Naive thymus-derived CD4-positive, alpha-beta T cell (primary cell): ENCODE data around the gene MRPL18. TPM values are rescaled to one million over a fixed set of nuclear protein-coding genes. Genes with fewer than 3 reads are reported as not detected.
"Not testable (repeated sequence)": the region's sequence is repeated elsewhere in the genome, so short reads cannot be mapped to it uniquely, and the experiment has no call there.

Source experiments
- ATAC-seq: fragments of 150-1000 bp; cut with Tn5 transposase; 2 replicates; pipeline ENCODE4 v1.10.0; 2021; ENCODE audit warnings: mild to moderate bottlenecking, moderate library complexity
- CTCF ChIA-PET: fragments of 350-600 bp; sonication (Branson Sonifier 250); formaldehyde crosslinking; loops from one replicate; lab custom pipeline; 2021; ENCODE audit warnings: antibody characterized with exemption; lab: Charles Lee
- POLR2A ChIA-PET: fragments of 350-600 bp; sonication (Branson Sonifier 250); formaldehyde crosslinking; loops from one replicate; lab custom pipeline; 2021; ENCODE audit warnings: antibody characterized with exemption, inconsistent platforms; lab: Charles Lee
- DNase-seq, 9 donors: peaks; one replicate each; pipeline versions ENCODE4 v3.0.0 to v3.0.0-alpha.2; 2020 to 2022; ENCODE audit warnings: mixed read lengths in 1 of 9
- H3K27ac ChIP-seq: one replicate; pipeline ENCODE4 v1.7.0; 2013; ENCODE audit warnings: mild to moderate bottlenecking, low read depth, low read length, moderate library complexity
- H3K27me3 ChIP-seq, 2 donors: one replicate each; pipeline ENCODE4 v1.7.0; 2013; ENCODE audit warnings: low read length in 2 of 2, mild to moderate bottlenecking in 2 of 2, moderate library complexity in 2 of 2; ENCODE audit not compliant: control insufficient read depth in 2 of 2, insufficient read depth in 2 of 2
- H3K36me3 ChIP-seq, 3 experiments: 1 replicate in 2 of 3; 2 replicates in 1 of 3; pipeline ENCODE4 v1.7.0; 2013; ENCODE audit warnings: low read length in 3 of 3, mild to moderate bottlenecking in 3 of 3, moderate library complexity in 1 of 3; ENCODE audit not compliant: insufficient read depth in 3 of 3, control insufficient read depth in 2 of 3
- H3K4me1 ChIP-seq, 2 donors: one replicate each; pipeline ENCODE4 v1.7.0; 2013; ENCODE audit warnings: low read length in 2 of 2, mild to moderate bottlenecking in 2 of 2, moderate library complexity in 1 of 2; ENCODE audit not compliant: control insufficient read depth in 2 of 2, insufficient read depth in 2 of 2
- H3K4me3 ChIP-seq: 2 replicates; pipeline ENCODE4 v1.7.0; 2013; ENCODE audit warnings: mild to moderate bottlenecking, low read length
- H3K9me3 ChIP-seq, 3 experiments: 1 replicate in 2 of 3; 2 replicates in 1 of 3; pipeline ENCODE4 v1.7.0; 2013; ENCODE audit warnings: low read length in 3 of 3; ENCODE audit not compliant: control insufficient read depth in 2 of 3
- H3K27ac Mint-ChIP-seq, 9 donors: one replicate each; pipeline ENCODE4 v1.8.0; 2020 to 2022; ENCODE audit warnings: mixed read lengths in 9 of 9, mild to moderate bottlenecking in 8 of 9, moderate library complexity in 5 of 9, inconsistent platforms in 2 of 9
- H3K27me3 Mint-ChIP-seq, 5 donors: one replicate each; pipeline ENCODE4 v1.8.0; 2021 to 2022; ENCODE audit warnings: mixed read lengths in 5 of 5, mild to moderate bottlenecking in 1 of 5
- H3K36me3 Mint-ChIP-seq, 5 donors: one replicate each; pipeline ENCODE4 v1.8.0; 2020 to 2022; ENCODE audit warnings: mixed read lengths in 5 of 5, mild to moderate bottlenecking in 3 of 5, inconsistent platforms in 1 of 5
- H3K4me1 Mint-ChIP-seq, 7 donors: one replicate each; pipeline ENCODE4 v1.8.0; 2020 to 2022; ENCODE audit warnings: mixed read lengths in 7 of 7, mild to moderate bottlenecking in 3 of 7, inconsistent platforms in 1 of 7
- H3K4me3 Mint-ChIP-seq, 10 donors: one replicate each; pipeline ENCODE4 v1.8.0; 2020 to 2022; ENCODE audit warnings: mild to moderate bottlenecking in 10 of 10, mixed read lengths in 10 of 10, moderate library complexity in 6 of 10, inconsistent platforms in 2 of 10
- H3K9me3 Mint-ChIP-seq, 11 donors: one replicate each; pipeline ENCODE4 v1.8.0; 2020 to 2022; ENCODE audit warnings: mixed read lengths in 11 of 11, mild to moderate bottlenecking in 4 of 11, inconsistent platforms in 1 of 11, moderate library complexity in 1 of 11
- intact Hi-C, 2 donors: fragments of 100-400 bp; cut with micrococcal nuclease; formaldehyde crosslinking; loops; one replicate each; pipeline ENCODE4 v1.15.1; 2023
- polyA plus RNA-seq, 2 donors: library from polyadenylated mRNA; unstranded; fragments of 300-500 nt; fragmentation: Illumina TruSeq; gene quantifications; one replicate each; pipeline ENCODE4 v1.2.3, GENCODE V29; 2021
- total RNA-seq, 6 experiments: library from RNA in 5 of 6; stranded (reverse) in 5 of 6; gene quantifications; 1 replicate in 5 of 6; 2 replicates in 1 of 6; pipeline ENCODE4 v1.2.3 and lab custom pipeline; 2021 to 2026

The MRPL18 gene
- total and polyA plus RNA-seq, 7 experiments from 2014 or later: 18.8 to 122 (median 39.8) TPM

- DNase-seq (peak in 1 of 9 donors; percentile 6), ATAC-seq (no peak)
- ChIA-PET POLR2A (interaction anchor here (0.6 to 6.1 kb wide), 8 partner anchors 15 to 1731 kb away, joined by 3 to 101 read pairs (median 8); partner anchors contain the start of genes ACAT2, SOD2 and WTAP), CTCF (interaction anchor here (0.7 to 0.9 kb wide), 2 partner anchors 14 to 154 kb away, joined by 3 to 4 read pairs; no protein-coding TSS in a partner anchor)
- Mint-ChIP-seq H3K27ac (peak overlapping the region; percentile 61 to 99 (median 86)), H3K27me3 (peaks cover 0 to 3% (median 0%) of the 10 kb centered on the region in 5 donors), H3K9me3 (no peaks in the 10 kb centered on the region), H3K4me3 (peak overlapping the region; percentile 87 to 100 (median 98)), H3K36me3 (peaks cover 4 to 41% (median 29%) of the 10 kb centered on the region in 5 donors), H3K4me1 (peaks cover 40 to 79% (median 68%) of the 10 kb centered on the region in 7 donors)
- peaks cover 5 to 37% (median 18%) of the 10 kb centered on the region in 3 experiments for H3K36me3 ChIP-seq
- H3K27me3 ChIP-seq: no peaks in the 10 kb centered on the region
- peak overlapping the region; percentile 94 for H3K27ac ChIP-seq
- peak overlapping the region; percentile 98 for H3K4me3 ChIP-seq
- no peaks in the 10 kb centered on the region for H3K9me3 ChIP-seq
- H3K4me1 ChIP-seq: peaks cover 15 to 27% of the 10 kb centered on the region in 2 donors
- intact Hi-C loops: loop anchor here in 1 of 2 donors (2.0 to 5.0 kb wide), 2 partner anchors 229 to 674 kb away; no protein-coding TSS in a partner anchor
Observed at GRCh38 chr6:159788276-159788675, 2.0 kb upstream of the MRPL18 start.

DNA sequence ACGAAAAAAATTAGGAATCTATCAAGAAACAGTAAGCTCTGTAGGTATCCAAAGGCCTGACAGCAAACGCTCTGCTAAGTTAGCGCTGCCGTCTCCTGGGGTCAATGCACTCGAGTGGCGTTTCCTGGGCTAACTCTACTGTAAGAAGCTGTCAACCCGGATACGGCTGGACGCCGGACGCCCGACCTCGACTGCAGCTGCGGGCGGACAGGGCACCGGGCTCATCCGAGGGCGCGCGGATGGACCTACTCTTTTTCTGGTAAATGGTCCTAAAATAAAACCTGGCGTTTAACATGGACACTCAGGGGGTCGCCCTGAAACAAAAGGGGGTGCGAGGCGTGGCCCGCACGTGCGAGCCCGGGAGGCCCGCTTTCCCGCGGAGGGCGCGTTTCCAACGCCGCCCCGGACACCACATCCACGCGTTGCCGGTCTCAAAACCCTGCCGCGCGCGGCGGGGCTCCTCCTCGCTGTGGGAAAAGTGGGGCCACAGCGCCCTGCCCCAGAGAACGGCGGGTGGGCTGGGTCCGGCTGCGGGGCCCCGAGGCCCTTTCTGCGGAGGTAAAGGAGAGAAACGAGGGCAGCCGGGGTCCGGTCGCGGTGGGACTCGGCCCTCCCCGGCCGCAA, 1.4 kb upstream of the MRPL18 start:
- intact Hi-C loops: loop anchor here (1.0 to 5.0 kb wide), 10 partner anchors 27 to 731 kb away; partner anchors contain the start of genes ACAT2 (in 2 of the 2) and WTAP (in 2 of the 2)
- Mint-ChIP-seq H3K27me3 (peaks cover 0 to 3% (median 0%) of the 10 kb centered on the region in 5 donors), H3K36me3 (peaks cover 4 to 37% (median 29%) of the 10 kb centered on the region in 5 donors), H3K9me3 (no peaks in the 10 kb centered on the region), H3K4me3 (peak overlapping the region; percentile 87 to 100 (median 98)), H3K4me1 (peaks cover 40 to 78% (median 64%) of the 10 kb centered on the region in 7 donors), H3K27ac (peak overlapping the region; percentile 82 to 99 (median 96))
- Histone ChIP-seq H3K9me3 (no peaks in the 10 kb centered on the region), H3K27ac (peak overlapping the region; percentile 94), H3K36me3 (peaks cover 5 to 33% (median 18%) of the 10 kb centered on the region in 3 experiments), H3K4me1 (peaks cover 15 to 27% of the 10 kb centered on the region in 2 donors), H3K4me3 (peak overlapping the region; percentile 98), H3K27me3 (no peaks in the 10 kb centered on the region)
- ATAC-seq (no peak), DNase-seq (peak in 7 of 9 donors; percentile 2 to 40 (median 14))
- ChIA-PET CTCF (interaction anchor here (0.6 to 2.1 kb wide), 5 partner anchors 15 to 153 kb away, joined by 3 to 6 read pairs (median 4); partner anchors contain the start of gene ACAT2), POLR2A (interaction anchor here (0.6 to 6.1 kb wide), 11 partner anchors 8 to 180 kb away, joined by 3 to 101 read pairs (median 9); partner anchors contain the start of genes ACAT2, IGF2R, SOD2 and WTAP)

GRCh38 chr6:159789377-159790148, 704 bp upstream of the MRPL18 start, which contains the start of gene TCP1:
Gene TCP1 (minus strand): TSS chr6:159789602. CDS start chr6:159789468, 134 bp downstream.
- peaks cover 0 to 3% (median 0%) of the 10 kb centered on the region in 5 donors for H3K27me3 Mint-ChIP-seq
- H3K36me3 ChIP-seq: peaks cover 4 to 31% (median 14%) of the 10 kb centered on the region in 3 experiments

DNA sequence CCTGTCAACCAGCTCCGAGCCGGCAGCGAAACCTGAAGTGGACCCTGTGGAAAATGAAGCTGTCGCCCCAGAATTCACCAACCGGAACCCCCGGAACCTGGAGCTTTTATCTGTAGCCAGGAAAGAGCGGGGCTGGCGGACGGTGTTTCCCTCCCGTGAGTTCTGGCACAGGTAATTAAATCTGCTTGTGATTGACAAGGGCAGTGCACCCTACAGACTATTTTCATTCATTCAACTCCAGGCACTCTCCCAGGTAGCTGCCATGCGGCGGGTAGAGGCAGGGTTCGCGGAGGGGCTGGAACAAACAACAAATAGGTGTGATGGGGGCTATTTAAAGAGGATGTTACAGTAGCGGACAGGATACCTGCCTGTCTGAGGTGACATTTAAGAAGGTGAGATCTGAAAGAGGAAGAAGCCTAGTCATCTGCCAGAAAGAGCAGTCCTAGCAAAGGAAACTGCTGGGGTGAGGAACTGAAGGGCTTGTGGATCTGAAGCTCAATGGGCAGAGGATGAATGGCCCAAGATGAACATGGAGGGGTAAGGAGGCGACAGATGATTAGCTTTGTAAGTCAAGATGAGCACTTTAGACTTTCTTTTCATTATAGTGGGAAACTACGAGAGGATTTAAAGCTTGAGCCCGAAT, 810 bp downstream of the MRPL18 start:
- Mint-ChIP-seq H3K36me3 (peaks cover 4 to 36% (median 23%) of the 10 kb centered on the region in 5 donors), H3K27ac (peak overlapping the region; percentile 95 to 99 (median 98)), H3K27me3 (peaks cover 0 to 3% (median 0%) of the 10 kb centered on the region in 5 donors), H3K9me3 (no peaks in the 10 kb centered on the region), H3K4me3 (peak overlapping the region; percentile 94 to 100 (median 99)), H3K4me1 (peaks cover 44 to 75% (median 60%) of the 10 kb centered on the region in 7 donors)
- DNase-seq: peak in 7 of 9 donors; percentile 3 to 35 (median 6)
- intact Hi-C loops: loop anchor here (1.0 to 5.0 kb wide), 7 partner anchors 29 to 312 kb away; partner anchors contain the start of genes IGF2R (in 1 of the 2) and SOD2 (in 1 of the 2)
- ChIA-PET CTCF (interaction anchor here (0.7 to 1.8 kb wide), 3 partner anchors 35 to 99 kb away, joined by 3 to 10 read pairs (median 4); no protein-coding TSS in a partner anchor), POLR2A (interaction anchor here (0.6 to 6.1 kb wide), 14 partner anchors 10 to 1778 kb away, joined by 3 to 101 read pairs (median 6); partner anchors contain the start of genes ACAT2, SOD2 and WTAP)
- H3K4me1 ChIP-seq: peaks cover 15 to 27% of the 10 kb centered on the region in 2 donors
- no peak for ATAC-seq
- H3K36me3 ChIP-seq: peaks cover 0 to 18% (median 13%) of the 10 kb centered on the region in 3 experiments
- H3K9me3 ChIP-seq: no peaks in the 10 kb centered on the region
- peak overlapping the region; percentile 94 for H3K27ac ChIP-seq
- H3K27me3 ChIP-seq: no peaks in the 10 kb centered on the region
- peak overlapping the region; percentile 98 for H3K4me3 ChIP-seq

More at GRCh38 chr6:159789377-159790148, 704 bp upstream of the MRPL18 start, which contains the start of gene TCP1:
- CTCF ChIA-PET: interaction anchor here (0.8 to 2.1 kb wide), 8 partner anchors 9 to 666 kb away, joined by 3 to 10 read pairs (median 3); partner anchors contain the start of gene ACAT2
- H3K27ac Mint-ChIP-seq: peak within 1 kb of the TSS; percentile 95 to 99 (median 98)
- DNase-seq: peak; percentile 87 to 99 (median 98)
- Histone ChIP-seq H3K4me1 (peaks cover 15 to 27% of the 10 kb centered on the region in 2 donors), H3K4me3 (peak within 1 kb of the TSS; percentile 98), H3K27me3 (no peaks in the 10 kb centered on the region), H3K27ac (peak within 1 kb of the TSS; percentile 94), H3K9me3 (no peaks in the 10 kb centered on the region)
- H3K4me1 Mint-ChIP-seq: peaks cover 41 to 83% (median 69%) of the 10 kb centered on the region in 7 donors
- ATAC-seq: peak; percentile 89
- H3K4me3 Mint-ChIP-seq: peak within 1 kb of the TSS; percentile 94 to 100 (median 99)
- POLR2A ChIA-PET: interaction anchor here (0.6 to 6.1 kb wide), 25 partner anchors 7 to 227 kb away, joined by 3 to 101 read pairs (median 5); partner anchors contain the start of genes ACAT2, IGF2R, SOD2 and WTAP
- intact Hi-C loops: loop anchor here (1.0 to 5.0 kb wide), 17 partner anchors 27 to 731 kb away; partner anchors contain the start of genes ACAT2 (in 2 of the 2), WTAP (in 2 of the 2), IGF2R (in 1 of the 2) and SOD2 (in 1 of the 2)
- peaks cover 4 to 40% (median 32%) of the 10 kb centered on the region in 5 donors for H3K36me3 Mint-ChIP-seq
- no peaks in the 10 kb centered on the region for H3K9me3 Mint-ChIP-seq

GRCh38 chr6:159794976-159795375, 4.7 kb downstream of the MRPL18 start:
- H3K27me3 Mint-ChIP-seq: not testable (repeated sequence)

More at GRCh38 chr6:159794976-159795375, 4.7 kb downstream of the MRPL18 start:
- H3K4me3 ChIP-seq, H3K4me3 Mint-ChIP-seq, H3K27ac ChIP-seq, ATAC-seq, POLR2A ChIA-PET, DNase-seq, H3K9me3 ChIP-seq, H3K27me3 ChIP-seq, H3K9me3 Mint-ChIP-seq, CTCF ChIA-PET: not testable (repeated sequence)
- H3K27ac Mint-ChIP-seq: peak overlapping the region in 4 of 9 donors; percentile 5 to 69 (median 38)
- intact Hi-C loops: loop anchor here in 1 of 2 donors (5.0 kb wide), 1 partner anchor 187 kb away; no protein-coding TSS in a partner anchor
- Histone ChIP-seq H3K36me3 (peaks cover 14 to 49% (median 19%) of the 10 kb centered on the region in 3 experiments), H3K4me1 (peaks cover 15 to 17% of the 10 kb centered on the region in 2 donors)
- H3K4me1 Mint-ChIP-seq: peaks cover 34 to 66% (median 54%) of the 10 kb centered on the region in 7 donors
- peaks cover 11 to 37% (median 30%) of the 10 kb centered on the region in 5 donors for H3K36me3 Mint-ChIP-seq
